Skin epidermis (tissue), 12 donors: Measurements from ENCODE around the gene SLC7A1.

Source experiments
- H3K27ac ChIP-seq, 21 experiments: fragments of 200-600 bp; sonication (generic) in 11 of 21; one replicate each; pipeline ENCODE4 v1.5.0; 2020; ENCODE audit warnings: mild to moderate bottlenecking in 3 of 21, inconsistent platforms in 2 of 21, moderate library complexity in 2 of 21
- H3K4me3 ChIP-seq, 7 experiments: fragments of 200-600 bp; sonication (generic) in 2 of 7; one replicate each; pipeline ENCODE4 v1.5.0; 2020; ENCODE audit warnings: inconsistent platforms in 2 of 7, mild to moderate bottlenecking in 2 of 7, moderate library complexity in 1 of 7

Gene SLC7A1

DNA sequence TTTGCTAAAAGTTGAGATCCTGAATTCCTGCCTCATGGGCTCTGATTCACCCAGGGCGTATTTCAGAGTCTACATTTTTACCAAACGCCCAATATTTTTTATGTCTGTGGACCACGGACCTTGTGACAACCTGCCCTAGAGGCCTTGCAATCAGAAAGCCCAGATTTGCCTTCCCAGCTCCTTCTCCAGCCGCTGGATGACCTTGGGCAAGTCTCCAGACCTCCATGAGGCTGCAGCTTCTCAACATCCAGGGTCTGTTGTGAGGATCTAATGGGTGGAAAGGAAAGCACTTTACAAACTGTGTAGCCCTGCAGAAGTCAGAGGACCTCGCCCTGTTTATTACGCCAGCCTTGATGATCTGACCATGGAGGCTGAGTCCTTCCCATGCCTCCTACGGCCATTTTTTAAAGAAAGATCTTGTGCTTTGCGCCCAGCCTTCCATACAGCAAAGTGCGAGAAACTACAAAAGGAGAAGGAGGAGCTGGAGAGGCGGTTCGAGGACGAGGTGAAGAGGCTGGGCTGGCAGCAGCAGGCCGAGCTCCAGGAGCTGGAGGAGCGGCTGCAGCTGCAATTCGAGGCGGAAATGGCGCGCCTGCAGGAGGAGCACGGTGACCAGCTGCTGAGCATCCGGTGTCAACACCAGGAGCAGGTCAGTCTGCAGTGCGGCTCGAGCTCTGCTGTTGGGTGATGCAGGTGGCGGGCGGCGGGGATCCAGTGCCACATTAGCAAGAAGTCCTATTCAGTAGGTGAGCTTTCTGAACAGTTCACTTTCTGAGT, 115.6 kb downstream of the SLC7A1 start:
- Histone ChIP-seq H3K4me3 (no peak overlapping the region), H3K27ac (no peak overlapping the region)

DNA sequence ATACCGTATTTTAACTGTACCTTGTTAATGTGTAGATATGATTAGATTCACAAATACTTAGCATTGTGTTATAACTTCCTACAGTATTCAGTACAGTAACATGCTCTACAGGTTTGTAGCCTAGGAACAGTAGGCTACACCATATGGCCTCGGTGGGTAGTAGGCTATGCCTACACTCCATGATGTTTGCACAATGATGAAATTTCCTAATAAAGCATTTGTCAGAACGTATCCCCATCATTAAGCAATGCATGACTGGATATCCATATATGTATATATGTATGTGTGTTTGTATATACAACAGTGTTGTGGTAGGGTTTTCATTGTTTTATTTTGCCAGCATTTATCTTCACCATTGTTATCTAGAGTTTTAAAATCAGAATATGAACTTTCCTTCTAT, 119.4 kb downstream of the SLC7A1 start:
- no peak overlapping the region for H3K27ac ChIP-seq

DNA sequence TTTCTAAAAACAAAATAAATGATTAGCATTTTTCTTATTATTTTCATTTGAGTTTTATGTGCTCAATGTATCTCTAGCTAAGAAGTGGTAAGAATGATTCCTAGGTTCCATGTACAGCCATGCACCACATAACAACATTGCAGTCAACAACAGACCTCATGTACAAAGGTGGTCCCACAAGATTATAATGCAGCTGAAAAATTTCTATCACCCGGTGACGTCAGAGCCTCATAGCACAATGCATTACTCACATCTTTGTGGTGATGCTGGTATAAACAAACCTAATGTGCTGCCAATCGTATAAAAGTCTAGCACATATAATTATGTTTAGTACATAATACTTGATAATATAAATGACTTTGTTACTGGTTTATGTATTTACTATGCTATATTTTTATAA, 120.5 kb downstream of the SLC7A1 start:
- Histone ChIP-seq H3K27ac (no peak overlapping the region), H3K4me3 (no peak overlapping the region)

More for the DNA sequence above, 119.4 kb downstream of the SLC7A1 start:
- H3K4me3 ChIP-seq: no peak overlapping the region

DNA sequence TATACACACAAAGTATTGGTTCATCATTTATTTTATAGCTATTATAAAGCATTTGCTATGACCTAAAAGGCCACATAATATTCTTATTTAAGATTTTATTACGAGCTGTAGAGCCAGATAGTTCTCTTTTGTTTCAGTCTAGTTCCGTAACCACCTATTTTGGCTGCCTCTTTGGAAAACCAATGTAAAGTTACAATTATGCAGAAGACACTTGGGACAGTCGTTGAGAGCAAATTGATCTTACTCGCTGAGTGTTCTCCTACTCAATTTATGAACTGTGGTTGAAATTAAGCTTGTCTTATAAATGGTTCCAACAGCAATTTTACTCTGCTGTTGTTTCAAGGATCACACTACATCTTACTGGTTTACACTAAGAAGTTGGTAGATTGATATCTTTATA, 122.3 kb downstream of the SLC7A1 start:
- Histone ChIP-seq H3K4me3 (no peak overlapping the region), H3K27ac (no peak overlapping the region)

DNA sequence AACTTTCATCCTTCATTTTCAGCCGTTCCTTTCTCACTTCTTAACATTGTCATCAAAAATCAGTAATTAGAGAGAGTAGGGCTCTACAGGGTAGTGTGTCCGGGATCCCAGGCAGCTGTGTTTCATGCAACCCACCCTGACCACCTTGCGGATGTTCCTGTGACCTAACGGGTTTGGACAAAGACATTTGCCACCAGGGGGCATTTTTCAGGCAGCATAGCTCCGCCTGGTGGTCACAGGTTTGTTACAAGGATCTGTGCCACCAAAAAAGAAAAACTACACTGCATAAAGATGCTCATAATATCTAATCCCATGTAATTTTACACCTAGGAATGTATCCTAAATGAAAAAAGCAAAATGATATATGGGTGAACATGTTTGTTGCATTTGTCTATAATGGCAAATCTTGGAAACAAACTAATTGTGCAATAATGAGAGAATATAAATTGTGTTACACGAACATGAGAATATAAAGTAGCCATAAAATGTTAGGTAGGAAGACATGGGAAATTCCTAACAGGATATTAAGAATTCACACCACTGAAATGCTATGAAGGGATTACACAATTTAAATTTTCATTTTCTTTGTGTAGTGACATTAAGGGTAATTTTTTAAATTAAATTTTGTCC, 123.0 kb downstream of the SLC7A1 start:
- H3K27ac ChIP-seq: no peak overlapping the region
- H3K4me3 ChIP-seq: no peak overlapping the region

DNA sequence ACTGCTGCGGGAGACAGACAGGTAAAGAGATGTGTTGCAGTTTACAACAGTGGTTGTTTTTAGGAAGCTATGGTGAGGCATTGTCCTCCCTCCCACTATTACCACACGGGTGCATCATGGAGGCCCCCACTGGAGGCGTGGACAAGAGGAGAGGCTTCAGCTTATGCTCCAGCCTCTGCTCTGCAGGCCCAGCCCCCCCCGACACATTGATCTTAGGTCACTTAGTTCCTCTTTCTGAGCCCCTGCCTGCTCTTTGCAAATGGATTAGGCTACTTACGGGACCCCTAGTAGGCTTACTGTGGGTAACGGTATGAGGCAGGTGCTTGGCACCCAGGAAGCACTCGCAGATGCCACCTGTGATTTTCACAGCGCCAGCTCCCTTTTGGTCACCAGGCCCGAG, 123.9 kb downstream of the SLC7A1 start:
- Histone ChIP-seq H3K4me3 (no peak overlapping the region), H3K27ac (no peak overlapping the region)

DNA sequence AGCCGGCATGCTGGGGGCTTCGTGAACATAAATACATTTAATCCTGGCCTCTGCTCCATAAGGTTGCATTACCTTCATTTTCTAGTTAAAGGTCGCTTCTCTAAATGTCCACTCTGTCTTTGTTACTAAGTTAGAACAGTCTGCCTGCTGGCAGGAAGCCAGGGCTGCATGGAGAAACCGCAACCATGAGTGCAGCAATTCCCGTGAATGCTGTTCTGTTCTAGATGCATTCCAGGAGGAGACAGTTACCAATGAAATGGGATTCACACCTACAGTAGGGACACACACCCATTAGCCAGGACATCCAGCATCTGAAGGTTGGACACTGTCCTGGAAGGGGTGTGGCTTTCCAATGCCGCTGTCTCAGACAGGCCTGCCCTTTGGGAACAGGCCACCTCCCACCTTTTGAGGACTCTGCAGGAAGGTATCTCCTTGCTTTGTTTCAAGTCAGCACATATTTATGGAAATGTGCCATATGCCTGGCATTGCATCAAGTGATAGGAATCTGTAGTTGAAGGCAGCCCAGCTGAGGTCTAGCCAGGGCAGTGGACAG, 129.7 kb downstream of the SLC7A1 start:
- no peak overlapping the region for H3K27ac ChIP-seq

DNA sequence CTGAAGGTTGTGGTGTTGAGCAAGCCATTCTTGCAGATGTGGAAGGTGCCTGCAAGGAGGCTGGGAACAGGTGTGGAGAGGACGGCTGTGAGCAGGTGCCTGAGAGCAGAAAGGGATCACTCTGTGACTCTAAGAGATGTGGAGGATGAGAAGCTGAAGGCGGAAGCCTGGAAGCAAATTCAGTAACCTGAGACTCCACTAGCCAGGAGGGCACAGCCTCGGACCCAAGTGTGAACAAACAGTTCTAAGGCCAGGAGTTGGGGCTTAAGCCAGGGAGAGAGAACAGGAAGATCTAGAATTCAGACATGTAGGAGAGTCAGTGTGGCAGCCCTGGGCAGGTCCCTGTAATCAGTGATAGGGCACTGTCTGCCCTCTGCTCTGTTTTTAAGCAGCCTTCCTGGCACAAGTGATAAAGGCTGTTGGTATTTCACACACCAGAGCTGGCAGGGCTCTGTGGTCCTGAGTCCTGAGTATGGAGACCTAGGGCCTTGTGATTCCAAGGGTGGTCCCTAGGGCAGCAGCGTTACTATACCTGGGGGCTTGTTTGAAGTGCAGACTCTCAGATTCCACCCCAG, 131.3 kb downstream of the SLC7A1 start:
- no peak overlapping the region for H3K27ac ChIP-seq
- no peak overlapping the region for H3K4me3 ChIP-seq

More for the DNA sequence above, 129.7 kb downstream of the SLC7A1 start:
- H3K4me3 ChIP-seq: no peak overlapping the region

DNA sequence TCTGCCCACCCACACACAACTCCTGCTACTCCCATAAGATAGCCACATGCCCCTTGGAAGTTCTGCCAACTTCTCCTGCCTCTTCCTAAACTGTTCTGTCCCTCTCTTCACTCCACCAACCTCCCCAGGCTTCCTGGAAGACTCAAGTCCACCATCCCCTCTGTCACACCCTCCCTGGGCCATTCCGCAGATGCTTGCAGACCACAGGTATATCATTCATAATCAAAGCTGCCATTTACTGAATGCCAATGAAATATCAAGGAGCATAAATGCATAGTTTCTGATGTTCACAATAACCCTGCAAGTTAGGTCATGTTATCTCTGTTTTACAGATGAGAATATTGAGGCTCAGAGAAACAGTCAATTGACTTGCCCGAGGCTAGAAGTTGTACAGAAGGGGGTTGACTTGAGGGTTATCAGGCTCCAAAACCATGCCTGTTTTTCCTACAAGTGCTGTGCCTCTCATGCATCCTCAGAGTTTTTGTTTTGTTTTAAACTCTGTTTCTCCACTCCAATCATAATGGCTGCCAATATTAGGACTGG, 135.6 kb downstream of the SLC7A1 start:
- H3K27ac ChIP-seq: no peak overlapping the region

More for the DNA sequence above, 135.6 kb downstream of the SLC7A1 start:
- no peak overlapping the region for H3K4me3 ChIP-seq
